HG03378 (cell line): ENCODE results near the gene ARHGAP24.
"Not testable (repeated sequence)": the region's sequence is repeated elsewhere in the genome, so short reads cannot be mapped to it uniquely, and the experiment has no call there.

ENCODE experiments used
- ATAC-seq: cut with Tn5 transposase; IDR thresholded peaks from one replicate; pipeline ENCODE4 v1.9.1; 2021; ENCODE audit warnings: mild to moderate bottlenecking, moderate library complexity; ENCODE audit not compliant: unreplicated experiment

ARHGAP24 gene

DNA sequence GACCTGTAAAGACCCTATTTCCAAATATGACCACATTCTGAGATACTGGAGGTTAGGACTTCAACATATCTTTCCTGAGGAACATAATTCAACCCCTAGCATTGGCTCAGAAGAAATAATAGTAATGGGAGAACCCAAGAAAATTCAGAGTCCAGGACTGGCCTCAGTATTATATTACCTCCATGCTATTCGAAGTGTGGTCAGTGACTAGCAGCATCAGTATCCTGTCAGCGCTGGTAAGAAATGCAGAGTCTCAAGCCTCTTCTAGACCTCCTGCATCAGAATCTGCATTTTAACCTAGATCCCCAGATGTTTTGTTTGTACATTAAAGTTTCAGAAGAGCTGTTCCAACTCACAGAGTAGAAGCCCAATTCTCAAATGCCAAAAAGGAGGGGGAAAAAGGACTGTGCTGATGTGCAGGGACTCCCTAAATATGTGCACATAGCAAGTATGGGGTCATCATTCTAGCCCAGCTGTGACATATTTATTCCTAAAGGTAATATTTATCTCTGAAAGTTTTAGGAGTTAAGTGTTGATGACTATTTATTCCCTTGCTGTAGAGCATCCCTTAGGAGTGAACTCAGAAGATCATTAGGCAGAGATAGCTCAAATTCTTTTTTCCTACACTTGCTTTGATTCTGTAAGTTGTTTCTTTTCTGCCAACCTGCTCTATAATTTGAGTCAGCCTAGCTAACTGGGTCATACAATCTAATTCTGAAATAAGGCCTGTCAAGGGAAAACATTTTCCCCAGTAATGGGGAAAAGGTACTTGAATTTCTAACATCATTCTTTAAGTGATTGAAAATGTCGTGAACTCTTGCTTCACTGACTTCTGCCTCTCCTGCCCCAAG lies 361.9 kb downstream of the ARHGAP24 start:
- no peak for ATAC-seq

DNA sequence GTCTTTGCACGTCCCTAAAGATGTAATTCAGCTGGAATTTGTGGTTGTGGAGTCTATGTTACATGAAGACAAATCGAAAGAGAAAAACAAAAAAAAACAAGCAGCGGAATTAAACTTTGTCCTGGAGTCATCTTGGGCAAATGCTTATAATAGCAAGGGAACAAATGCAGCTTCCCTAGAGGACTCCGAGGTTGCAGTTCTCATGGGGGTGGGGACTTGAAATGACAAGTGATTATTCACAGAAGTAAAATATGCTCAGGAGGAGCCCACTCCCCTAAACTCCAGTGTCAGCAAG lies 362.4 kb downstream of the ARHGAP24 start:
- ATAC-seq: no peak

- ATAC-seq: not testable (repeated sequence)
These were observed 365.1 kb downstream of the ARHGAP24 start for GRCh38 chr4:85839981-85840451.

GRCh38 chr4:85842540-85842939 lies 367.6 kb downstream of the ARHGAP24 start:
- ATAC-seq: no peak

DNA sequence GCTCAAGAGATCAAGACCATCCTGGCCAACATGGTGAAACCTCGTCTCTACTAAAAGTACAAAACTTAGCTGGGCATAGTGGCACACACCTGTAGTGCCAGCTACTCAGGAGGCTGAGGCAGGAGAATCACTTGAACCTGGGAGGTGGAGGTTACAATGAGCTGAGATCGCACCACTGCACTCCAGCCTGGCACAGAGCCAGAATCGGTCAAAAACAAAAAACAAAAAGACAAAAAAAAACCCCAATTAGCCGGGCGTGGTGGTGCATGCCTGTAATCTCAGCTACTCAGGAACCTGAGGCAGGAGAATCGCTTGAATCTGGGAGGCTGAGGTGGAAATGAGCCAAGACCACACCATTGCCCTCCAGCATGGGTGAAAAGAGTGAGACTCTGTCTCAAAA lies 378.8 kb downstream of the ARHGAP24 start:
- not testable (repeated sequence) for ATAC-seq

DNA sequence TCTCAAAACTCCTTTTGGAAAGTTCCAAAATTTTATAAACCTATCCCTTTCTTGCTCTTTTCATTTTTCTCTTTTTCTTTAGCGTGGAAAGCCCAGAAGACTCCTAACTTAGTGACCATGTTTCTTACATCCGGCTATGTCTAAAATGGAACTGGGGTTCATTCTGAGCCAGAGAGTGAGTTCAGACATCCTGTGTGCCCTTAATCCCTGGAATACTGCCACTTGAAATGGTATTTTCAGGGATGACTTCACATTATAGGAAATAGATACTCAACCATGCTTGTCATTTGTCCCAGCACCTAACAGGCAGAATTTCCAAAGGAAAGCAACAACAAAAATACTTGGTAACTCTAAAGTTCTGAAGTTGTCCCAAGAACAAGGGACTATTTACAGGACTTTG lies 379.6 kb downstream of the ARHGAP24 start:
- no peak for ATAC-seq

GRCh38 chr4:85860066-85860740 lies 385.3 kb downstream of the ARHGAP24 start:
- ATAC-seq: no peak

GRCh38 chr4:85861064-85861765 lies 386.3 kb downstream of the ARHGAP24 start:
- ATAC-seq: no peak

DNA sequence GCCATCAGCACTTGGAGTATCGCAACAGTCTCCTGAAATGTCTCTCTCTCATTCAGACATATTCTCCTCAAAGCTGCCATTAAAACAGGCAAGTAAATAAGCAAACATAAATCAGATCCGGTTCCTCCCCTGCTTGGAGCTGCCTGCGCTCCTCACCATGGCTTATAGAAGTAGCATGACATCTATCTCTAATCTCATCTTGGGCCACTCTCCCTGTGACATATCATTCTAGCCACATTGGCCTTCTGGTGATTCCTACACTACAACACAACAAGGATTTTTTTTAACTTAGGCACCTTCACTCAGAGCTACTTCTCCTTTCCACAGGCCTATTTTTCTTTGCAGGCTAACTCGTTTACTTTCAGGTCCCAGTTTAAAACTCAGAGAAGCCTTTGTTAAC lies 387.9 kb downstream of the ARHGAP24 start:
- ATAC-seq: no peak

- no peak for ATAC-seq
These were observed 389.6 kb downstream of the ARHGAP24 start for GRCh38 chr4:85864259-85865205.

- no peak for ATAC-seq
These were observed 390.3 kb downstream of the ARHGAP24 start for GRCh38 chr4:85865256-85865655.

DNA sequence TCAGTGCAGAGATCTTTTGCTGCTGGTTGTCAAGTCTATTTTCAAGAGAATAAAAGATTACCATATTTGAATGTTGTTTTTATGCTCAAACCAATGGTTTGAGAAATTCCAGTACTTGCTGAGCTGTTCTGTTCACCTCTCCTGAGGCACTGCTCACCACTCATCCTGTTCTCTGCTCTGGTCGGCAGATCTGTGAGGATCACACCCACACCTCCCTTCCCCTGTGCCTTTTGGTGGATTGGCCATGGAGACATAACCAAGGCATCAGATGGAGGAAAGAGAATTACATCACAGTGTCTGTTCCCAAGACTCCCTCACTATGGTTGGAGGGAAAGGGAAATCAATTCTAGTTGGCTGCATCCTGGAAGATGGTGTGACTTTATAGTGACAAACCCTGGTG lies 391.6 kb downstream of the ARHGAP24 start:
- no peak for ATAC-seq

- no peak for ATAC-seq
These were observed 392.3 kb downstream of the ARHGAP24 start for GRCh38 chr4:85867271-85867670.

- no peak for ATAC-seq
These were observed 394.2 kb downstream of the ARHGAP24 start for GRCh38 chr4:85869181-85869580.

- no peak for ATAC-seq
These were observed 395.5 kb downstream of the ARHGAP24 start for GRCh38 chr4:85870298-85871083.

DNA sequence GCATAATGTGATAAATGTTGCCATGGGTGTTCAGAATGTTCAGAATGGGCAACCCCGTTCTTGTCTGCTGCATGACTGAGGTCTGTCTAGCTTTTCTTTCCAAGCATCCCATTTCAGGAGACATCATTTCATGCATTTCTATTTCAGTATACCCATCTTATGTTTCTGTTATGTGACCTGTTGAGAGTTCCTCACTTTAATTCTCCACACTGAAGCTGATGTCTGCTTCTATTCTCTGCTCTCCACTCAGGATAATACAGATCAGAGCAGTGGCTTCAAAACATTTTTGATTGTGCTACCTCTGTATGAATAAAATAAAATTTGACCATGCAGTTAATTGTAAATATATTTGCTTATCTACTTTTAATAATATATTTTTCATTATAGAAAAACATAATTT lies 398.6 kb downstream of the ARHGAP24 start:
- no peak for ATAC-seq

- no peak for ATAC-seq
These were observed 404.6 kb downstream of the ARHGAP24 start for GRCh38 chr4:85879518-85879917.

- no peak for ATAC-seq
These were observed 408.2 kb downstream of the ARHGAP24 start for GRCh38 chr4:85883180-85883579.

DNA sequence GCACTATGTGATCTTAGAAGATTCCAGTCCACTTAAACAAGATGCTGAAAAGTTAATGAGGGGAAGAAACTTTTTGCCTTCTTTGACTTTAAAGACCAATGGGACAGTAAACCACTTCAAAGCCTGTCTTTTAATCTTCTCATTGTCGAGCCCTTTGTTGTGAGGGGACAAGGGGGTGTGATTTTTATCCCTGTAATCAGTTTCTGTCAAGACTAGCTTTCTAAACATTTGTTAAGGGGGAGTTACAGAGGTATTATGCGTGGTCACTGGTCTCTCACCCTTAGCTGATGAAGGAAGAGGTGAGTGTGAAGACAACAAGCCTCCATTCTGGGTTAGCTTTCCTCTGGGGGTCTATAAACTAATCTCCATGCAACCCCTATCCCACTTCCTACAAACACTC lies 409.3 kb downstream of the ARHGAP24 start:
- no peak for ATAC-seq

DNA sequence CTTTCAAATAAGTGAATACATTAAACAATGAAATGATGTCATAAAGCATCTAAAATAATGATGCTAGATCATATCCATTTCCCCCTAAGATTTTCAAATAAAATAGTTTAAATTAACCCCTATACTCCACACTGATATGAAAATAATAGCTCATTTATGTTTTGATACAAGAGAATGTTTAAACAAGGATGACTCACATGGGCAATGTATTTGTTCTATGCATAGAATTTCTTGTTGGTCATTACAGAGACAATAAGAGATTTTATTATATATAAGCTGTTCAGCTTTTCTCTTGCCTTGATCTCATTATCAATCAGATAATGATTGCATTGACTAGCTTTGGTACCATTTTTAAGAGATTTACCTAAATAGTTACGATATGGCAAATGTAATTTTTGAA lies 411.7 kb downstream of the ARHGAP24 start:
- ATAC-seq: no peak
